H1 (cell line): ENCODE measurements around the gene ARL3. TPM values are rescaled to one million over a fixed set of nuclear protein-coding genes. Genes with fewer than 3 reads are reported as not detected.

ENCODE experiments used
- CTCF ChIA-PET: fragments of 300-600 bp; sonication (Branson Sonifier 250); formaldehyde crosslinking; loops from one replicate; lab custom pipeline; 2021; ENCODE audit not compliant: partially characterized antibody; lab: Charles Lee
- POLR2A ChIA-PET: fragments of 300-600 bp; sonication (Branson Sonifier 250); formaldehyde crosslinking; loops from one replicate; lab custom pipeline; 2021; ENCODE audit warnings: inconsistent platforms; ENCODE audit not compliant: partially characterized antibody; lab: Charles Lee
- DNase-seq, 2 experiments: peaks; one replicate each; pipeline versions ENCODE4 v3.0.0 to v3.0.0-alpha.2; 2010 to 2022; ENCODE audit warnings: low spot score in 2 of 2, low read depth in 1 of 2, mixed read lengths in 1 of 2
- FAIRE-seq: peaks from 2 replicates; lab custom pipeline; 2011; peaks lifted over from hg19 to GRCh38; lab: Jason Lieb, UNC
- H2AFZ ChIP-seq: 2 replicates; pipeline ENCODE4 v1.8.1; 2012; ENCODE audit warnings: low read length, inconsistent platforms
- H2AK5ac ChIP-seq: 2 replicates; pipeline ENCODE4 v1.6.1; 2013; ENCODE audit warnings: low read depth, low read length
- H2BK120ac ChIP-seq: replicated peaks from 2 replicates; pipeline ENCODE3; 2013; ENCODE audit warnings: low read depth, low read length, inconsistent platforms
- H2BK12ac ChIP-seq: 2 replicates; pipeline ENCODE4 v1.6.1; 2013; ENCODE audit warnings: low read depth, low read length
- H2BK15ac ChIP-seq: 2 replicates; pipeline ENCODE4 v1.6.1; 2013; ENCODE audit warnings: low read length
- H2BK20ac ChIP-seq: 2 replicates; pipeline ENCODE4 v1.6.1; 2013; ENCODE audit warnings: low read length
- H2BK5ac ChIP-seq: 2 replicates; pipeline ENCODE4 v1.6.1; 2013; ENCODE audit warnings: low read depth, low read length
- H3K14ac ChIP-seq: 2 replicates; pipeline ENCODE4 v1.6.1; 2013; ENCODE audit warnings: inconsistent platforms; ENCODE audit not compliant: insufficient read length
- H3K18ac ChIP-seq: 2 replicates; pipeline ENCODE4 v1.6.1; 2013; ENCODE audit warnings: low read length; ENCODE audit errors: extremely low read depth
- H3K23ac ChIP-seq: 2 replicates; pipeline ENCODE4 v1.6.1; 2013; ENCODE audit warnings: inconsistent platforms; ENCODE audit not compliant: insufficient read length
- H3K23me2 ChIP-seq: 2 replicates; pipeline ENCODE4 v1.6.1; 2013; ENCODE audit warnings: low read depth, low read length
- H3K27ac ChIP-seq: 2 replicates; pipeline ENCODE4 v1.6.1; 2011; ENCODE audit warnings: low read depth, low read length, inconsistent platforms
- H3K27me3 ChIP-seq, 4 experiments: replicated peaks in 1 of 4; 1 replicate in 1 of 4; 2 replicates in 3 of 4; pipeline versions ENCODE4 v1.6.1 to v1.8.1; 2011 to 2013; ENCODE audit warnings: low read length in 3 of 4, mild to moderate bottlenecking in 3 of 4, inconsistent platforms in 2 of 4, mixed read lengths in 2 of 4, moderate library complexity in 1 of 4; ENCODE audit not compliant: control insufficient read depth in 3 of 4, insufficient read depth in 3 of 4; ENCODE audit errors: extremely low read depth in 1 of 4
- H3K36me3 ChIP-seq, 4 experiments: 2 replicates each; pipeline versions ENCODE4 v1.6.1 to v1.8.1; 2011 to 2013; ENCODE audit warnings: mild to moderate bottlenecking in 4 of 4, low read length in 3 of 4, moderate library complexity in 2 of 4, control low read depth in 1 of 4, inconsistent platforms in 1 of 4; ENCODE audit not compliant: insufficient read depth in 4 of 4, control insufficient read depth in 2 of 4
- H3K4ac ChIP-seq: replicated peaks from 2 replicates; pipeline ENCODE3; 2013; ENCODE audit warnings: low read length, low read depth, mixed read lengths, inconsistent platforms; ENCODE audit not compliant: insufficient read length
- H3K4me1 ChIP-seq, 4 experiments: replicated peaks in 1 of 4; 1 replicate in 1 of 4; 2 replicates in 3 of 4; pipeline versions ENCODE4 v1.6.1 to v1.8.1; 2011 to 2013; ENCODE audit warnings: low read length in 3 of 4, inconsistent platforms in 2 of 4, mixed read lengths in 1 of 4; ENCODE audit not compliant: insufficient read depth in 4 of 4, control insufficient read depth in 3 of 4
- H3K4me2 ChIP-seq, 2 experiments: 2 replicates each; pipeline versions ENCODE4 v1.6.1 to v1.8.1; 2011 to 2013; ENCODE audit warnings: low read depth in 2 of 2, low read length in 2 of 2, control low read depth in 1 of 2, inconsistent platforms in 1 of 2, mild to moderate bottlenecking in 1 of 2; ENCODE audit not compliant: insufficient read depth in 1 of 2
- H3K4me3 ChIP-seq, 4 experiments: fragments of 200-600, 300-600 bp in 1 of 4; sonication (generic), shearing (Covaris generic), sonication (Bioruptor Twin) in 1 of 4; 2 replicates each; pipeline versions ENCODE4 v1.5.1 to v1.8.1; 2011 to 2016; ENCODE audit warnings: low read length in 4 of 4, low read depth in 3 of 4, control low read depth in 2 of 4, inconsistent platforms in 2 of 4, mild to moderate bottlenecking in 2 of 4, mixed read lengths in 1 of 4, moderate library complexity in 1 of 4; ENCODE audit not compliant: insufficient read depth in 2 of 4; ENCODE audit errors: extremely low read depth in 1 of 4
- H3K56ac ChIP-seq: replicated peaks from 2 replicates; pipeline ENCODE3; 2013; ENCODE audit warnings: low read depth, mild to moderate bottlenecking, mixed read lengths, low read length, inconsistent platforms; ENCODE audit not compliant: insufficient read length
- H3K79me1 ChIP-seq: 2 replicates; pipeline ENCODE4 v1.6.1; 2013; ENCODE audit warnings: low read depth, low read length, control low read depth
- H3K79me2 ChIP-seq, 2 experiments: 2 replicates each; pipeline versions ENCODE4 v1.6.1 to v1.8.1; 2012 to 2013; ENCODE audit warnings: low read length in 2 of 2, mild to moderate bottlenecking in 2 of 2, inconsistent platforms in 1 of 2; ENCODE audit not compliant: insufficient read depth in 2 of 2, control insufficient read depth in 1 of 2
- H3K9ac ChIP-seq, 4 experiments: replicated peaks in 1 of 4; 1 replicate in 1 of 4; 2 replicates in 3 of 4; pipeline versions ENCODE4 v1.6.1 to v1.8.1; 2011 to 2013; ENCODE audit warnings: low read depth in 3 of 4, low read length in 3 of 4, control low read depth in 2 of 4, mild to moderate bottlenecking in 2 of 4, moderate library complexity in 2 of 4, inconsistent platforms in 1 of 4; ENCODE audit errors: extremely low read depth in 1 of 4
- H3K9me3 ChIP-seq, 2 experiments: 2 replicates each; pipeline versions ENCODE4 v1.6.1 to v1.8.1; 2012 to 2013; ENCODE audit warnings: mild to moderate bottlenecking in 2 of 2, moderate library complexity in 2 of 2, control low read depth in 1 of 2, inconsistent platforms in 1 of 2, low read depth in 1 of 2, low read length in 1 of 2, mixed read lengths in 1 of 2; ENCODE audit not compliant: insufficient read depth in 2 of 2
- H4K20me1 ChIP-seq, 2 experiments: replicated peaks in 1 of 2; 2 replicates each; pipeline versions ENCODE3 to v1.8.1; 2011 to 2013; ENCODE audit warnings: inconsistent platforms in 2 of 2, low read length in 2 of 2, mild to moderate bottlenecking in 1 of 2; ENCODE audit not compliant: insufficient read depth in 2 of 2, control insufficient read depth in 1 of 2
- H4K5ac ChIP-seq: 2 replicates; pipeline ENCODE4 v1.6.1; 2013; ENCODE audit warnings: low read length, low read depth, mixed read lengths, inconsistent platforms; ENCODE audit not compliant: insufficient read length
- H4K8ac ChIP-seq: 2 replicates; pipeline ENCODE4 v1.8.0; 2013; ENCODE audit warnings: mild to moderate bottlenecking, moderate library complexity, low read length, inconsistent platforms; ENCODE audit not compliant: insufficient read depth; ENCODE audit errors: extremely low read depth
- H4K91ac ChIP-seq: replicated peaks from 2 replicates; pipeline ENCODE3; 2013; ENCODE audit warnings: low read length, mixed read lengths, inconsistent platforms; ENCODE audit not compliant: insufficient read length
- BRCA1 ChIP-seq: IDR thresholded peaks from 2 replicates; pipeline ENCODE4 v1.6.1; 2012; ENCODE audit warnings: low read depth, low read length, improper control_type of control experiment
- POLR2A ChIP-seq, 2 experiments: IDR thresholded peaks; 1 replicate in 1 of 2; 2 replicates in 1 of 2; pipeline ENCODE4 v1.6.1; 2011; ENCODE audit warnings: low read depth in 2 of 2, low read length in 2 of 2, mild to moderate bottlenecking in 2 of 2; ENCODE audit errors: control extremely low read depth in 1 of 2
- WGBS, 2 experiments: shearing (Covaris generic) in 1 of 2; methylation state at CpG; one replicate each; pipeline versions ENCODE4 v1.1.6 to v1.1.7; 2013 to 2015; ENCODE audit warnings: low lambda C conversion rate in 2 of 2, mixed read lengths in 2 of 2, inconsistent platforms in 1 of 2, low coverage in 1 of 2, missing lambda C conversion rate in 1 of 2; ENCODE audit not compliant: insufficient replicate concordance in 2 of 2, insufficient coverage in 1 of 2, insufficient read length in 1 of 2; ENCODE audit errors: extremely low coverage in 1 of 2, missing lambda C conversion rate in 1 of 2; 5-methylcytosine and 5-hydroxymethylcytosine counted together
- polyA plus RNA-seq, 7 experiments: library from polyadenylated mRNA; depleted of rRNA in 3 of 7; stranded (reverse) in 5 of 7; unstranded in 2 of 7; fragments of >200 nt in 5 of 7; fragments of 200-250 nt in 2 of 7; gene quantifications; 1 replicate in 5 of 7; 2 replicates in 1 of 7; 4 replicates in 1 of 7; pipeline versions ENCODE4 v1.2.1 to v1.2.3, GENCODE V29; 2011 to 2013; ENCODE audit warnings: missing spikeins in 2 of 7, mixed read lengths in 2 of 7
- total RNA-seq: library from RNA; stranded (reverse); fragmentation: NEBNext Ultra II Directional; extraction: Animal tissue kit (Norgen Biotek cat#: 25700); gene quantifications from 2 replicates; pipeline ENCODE4 v1.2.1, GENCODE V29; 2021

ARL3 gene
- total and polyA plus RNA-seq, 2 of the 8 experiments (the other 6 are each of a cell fraction or from before 2014, with no cell fraction given): 8.8 to 16.2 TPM

DNA sequence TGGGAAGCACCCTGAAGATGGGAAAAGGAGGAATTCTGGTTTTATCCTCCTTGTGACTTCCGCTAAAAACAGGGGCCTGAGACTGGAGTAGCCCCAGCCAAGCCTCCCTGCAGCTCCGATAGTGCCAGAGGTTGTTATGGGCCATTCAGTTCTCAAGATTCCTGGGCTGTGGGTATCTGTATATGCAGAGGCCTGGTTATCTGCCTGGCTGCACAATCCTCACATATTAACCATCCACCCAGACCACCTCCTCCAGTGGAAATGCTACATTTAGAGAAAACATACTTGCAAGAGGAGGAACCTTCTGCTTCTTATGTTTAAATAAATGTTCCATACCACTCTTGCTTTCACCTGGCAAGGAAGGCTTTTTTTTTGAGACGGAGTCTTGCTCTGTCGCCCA is 34.6 kb downstream of the ARL3 start:
- no peaks in the 10 kb centered on the region for H3K23me2 ChIP-seq
- H3K4me1 ChIP-seq: peaks cover 17 to 36% (median 24%) of the 10 kb centered on the region in 4 experiments
- no peak overlapping the region for H4K8ac ChIP-seq
- DNase-seq (no peak), FAIRE-seq (no peak)
- no peak overlapping the region for H3K27ac ChIP-seq
- H3K9ac ChIP-seq: no peak overlapping the region
- no peak overlapping the region for H2BK15ac ChIP-seq
- no peak overlapping the region for H2AFZ ChIP-seq
- no peak overlapping the region for H4K5ac ChIP-seq
- H3K4me2 ChIP-seq: 0 out of 4 replicates have a peak overlapping the region, but pooled peaks of 1 of the 2 experiments have one; percentile 0
- whole genome bisulfite sequencing, 2 experiments: 92% methylated on average over 4 of the region's 4 CpGs; no CpG with 5 or more reads in 1 of the 2 experiments
- no peak overlapping the region for H2BK12ac ChIP-seq
- no peaks in the 10 kb centered on the region for H3K27me3 ChIP-seq
- H3K79me2 ChIP-seq: no peaks in the 10 kb centered on the region
- H2BK5ac ChIP-seq: 0 out of 2 replicates have a peak overlapping the region, but pooled peaks have one; percentile 35
- no peaks in the 10 kb centered on the region for H4K20me1 ChIP-seq
- CTCF ChIA-PET: interaction anchor here (0.6 to 13.0 kb wide), 17 partner anchors 9 to 673 kb away, joined by 3 to 102 read pairs (median 10); partner anchors contain the start of gene TRIM8
- no peak for TF ChIP-seq BRCA1
- 0 out of 3 replicates have a peak, but pooled peaks of 1 of the 2 experiments have one; percentile 0 for TF ChIP-seq POLR2A (IDR thresholded peaks at IDR 0.05; ENCODE audit: control extremely low read depth in 1 of 2, low read depth in 2 of 2, low read length in 2 of 2)
- H3K23ac ChIP-seq: no peak overlapping the region
- H3K4me3 ChIP-seq: no peak overlapping the region
- H3K56ac ChIP-seq: no peak overlapping the region
- POLR2A ChIA-PET: interaction anchor here (1.1 to 2.6 kb wide), 6 partner anchors 11 to 37 kb away, joined by 3 to 16 read pairs (median 8); partner anchors contain the start of genes ARL3, SFXN2 and TRIM8
- H3K14ac ChIP-seq: no peak overlapping the region
- H2AK5ac ChIP-seq: no peak overlapping the region
- H2BK120ac ChIP-seq: no peak overlapping the region
- H3K36me3 ChIP-seq: peaks cover 0 to 6% (median 0%) of the 10 kb centered on the region in 4 experiments; a peak in 2 of 8 replicates
- H3K18ac ChIP-seq: no peak overlapping the region
- H3K79me1 ChIP-seq: no peaks in the 10 kb centered on the region
- no peak overlapping the region for H2BK20ac ChIP-seq
- no peaks in the 10 kb centered on the region for H3K9me3 ChIP-seq
- no peak overlapping the region for H3K4ac ChIP-seq
- no peak overlapping the region for H4K91ac ChIP-seq
